B cell (primary cell): ENCODE results near the gene PRKCG. TPM values are rescaled to one million over a fixed set of nuclear protein-coding genes. Genes with fewer than 3 reads are reported as not detected.
"Not testable (repeated sequence)": the region's sequence is repeated elsewhere in the genome, so short reads cannot be mapped to it uniquely, and the experiment has no call there.

Source experiments
- ATAC-seq: fragments of 200-7000 bp; cut with Tn5 transposase; one replicate; pipeline ENCODE4 v1.10.0; 2021; ENCODE audit warnings: low read depth, mild to moderate bottlenecking, moderate number of reproducible peaks, moderate library complexity
- CTCF ChIA-PET: fragments of 350-600 bp; sonication (Branson Sonifier 250); formaldehyde crosslinking; loops from one replicate; lab custom pipeline; 2021; ENCODE audit warnings: antibody characterized with exemption, inconsistent platforms; lab: Charles Lee
- POLR2A ChIA-PET: fragments of 350-600 bp; sonication (Branson Sonifier 250); formaldehyde crosslinking; loops from one replicate; lab custom pipeline; 2021; ENCODE audit warnings: antibody characterized with exemption; lab: Charles Lee
- DNase-seq: peaks from one replicate; pipeline ENCODE4 v3.0.0; 2013
- H2AFZ ChIP-seq: 2 replicates; pipeline ENCODE4 v1.6.1; 2012; ENCODE audit warnings: mild to moderate bottlenecking, low read depth, low read length; ENCODE audit not compliant: insufficient read depth, poor library complexity, severe bottlenecking
- H3K27ac ChIP-seq, 2 donors: 1 replicate in 1 of 2; 2 replicates in 1 of 2; pipeline ENCODE4 v1.5.1; 2012 to 2013; ENCODE audit warnings: low read length in 2 of 2, mild to moderate bottlenecking in 2 of 2, moderate library complexity in 1 of 2
- H3K27me3 ChIP-seq, 4 experiments: fragments of 200-600 bp in 1 of 4; sonication (generic) in 1 of 4; replicated peaks in 1 of 4; 1 replicate in 2 of 4; 2 replicates in 2 of 4; pipeline versions ENCODE4 v1.6.1 to v1.7.0; 2013 to 2016; ENCODE audit warnings: low read length in 3 of 4, mild to moderate bottlenecking in 2 of 4, mixed read lengths in 1 of 4, moderate library complexity in 1 of 4; ENCODE audit not compliant: insufficient read depth in 4 of 4, control insufficient read depth in 3 of 4; ENCODE audit errors: control extremely low read depth in 1 of 4
- H3K36me3 ChIP-seq, 2 experiments: replicated peaks in 1 of 2; 1 replicate in 1 of 2; 2 replicates in 1 of 2; pipeline versions ENCODE4 v1.6.1 to v1.7.1; 2013; ENCODE audit warnings: low read length in 1 of 2; ENCODE audit not compliant: insufficient read depth in 2 of 2, control insufficient read depth in 1 of 2; ENCODE audit errors: control extremely low read depth in 1 of 2, extremely low read depth in 1 of 2
- H3K4me1 ChIP-seq, 2 donors: fragments of 200-600 bp in 1 of 2; sonication (generic) in 1 of 2; 1 replicate in 1 of 2; 2 replicates in 1 of 2; pipeline versions ENCODE4 v1.5.1 to v1.6.1; 2013 to 2017; ENCODE audit warnings: low read length in 2 of 2; ENCODE audit not compliant: control insufficient read depth in 2 of 2, insufficient read depth in 2 of 2
- H3K4me2 ChIP-seq: replicated peaks from 2 replicates; pipeline ENCODE3; 2012; ENCODE audit warnings: mild to moderate bottlenecking, low read depth, low read length; ENCODE audit not compliant: poor library complexity, severe bottlenecking
- H3K4me3 ChIP-seq, 5 experiments: fragments of 200-600 bp in 1 of 5; sonication (generic) in 1 of 5; 1 replicate in 3 of 5; 2 replicates in 2 of 5; pipeline versions ENCODE4 v1.5.1 to v1.7.0; 2011 to 2016; ENCODE audit warnings: low read length in 4 of 5, mild to moderate bottlenecking in 4 of 5, low read depth in 2 of 5, control low read depth in 1 of 5, moderate library complexity in 1 of 5; ENCODE audit not compliant: insufficient read depth in 1 of 5; ENCODE audit errors: control extremely low read depth in 1 of 5, extremely low read depth in 1 of 5
- H3K79me2 ChIP-seq: fragments of 200-600 bp; sonication (generic); one replicate; pipeline ENCODE4 v1.6.0; 2016; ENCODE audit warnings: low read length; ENCODE audit not compliant: control insufficient read depth, insufficient read depth
- H3K9ac ChIP-seq: fragments of 200-600 bp; sonication (generic); 2 replicates; pipeline ENCODE4 v1.6.1; 2017; ENCODE audit warnings: mild to moderate bottlenecking, low read length, moderate library complexity
- H3K9me3 ChIP-seq, 3 donors: one replicate each; pipeline versions ENCODE4 v1.6.1 to v1.7.1; 2013; ENCODE audit warnings: low read length in 2 of 3; ENCODE audit not compliant: control insufficient read depth in 2 of 3, insufficient read depth in 1 of 3; ENCODE audit errors: control extremely low read depth in 1 of 3
- H4K20me1 ChIP-seq: 2 replicates; pipeline ENCODE4 v1.6.0; 2012; ENCODE audit warnings: mild to moderate bottlenecking, low read length; ENCODE audit not compliant: insufficient read depth, control insufficient read depth, poor library complexity, severe bottlenecking
- H3K27ac Mint-ChIP-seq: one replicate; pipeline ENCODE4 v1.8.0; 2021; ENCODE audit warnings: mixed read lengths
- H3K27me3 Mint-ChIP-seq: one replicate; pipeline ENCODE4 v1.8.0; 2021; ENCODE audit warnings: mixed read lengths
- H3K4me1 Mint-ChIP-seq: one replicate; pipeline ENCODE4 v1.8.0; 2021; ENCODE audit warnings: mixed read lengths
- H3K4me3 Mint-ChIP-seq: one replicate; pipeline ENCODE4 v1.8.0; 2021; ENCODE audit warnings: mixed read lengths
- H3K9me3 Mint-ChIP-seq: one replicate; pipeline ENCODE4 v1.8.0; 2022; ENCODE audit warnings: mixed read lengths; ENCODE audit not compliant: insufficient read depth
- EZH2 ChIP-seq: IDR thresholded peaks from 2 replicates; pipeline ENCODE4 v1.6.1; 2012; ENCODE audit warnings: borderline replicate concordance, low read depth, mild to moderate bottlenecking, moderate library complexity, low read length; ENCODE audit not compliant: insufficient read depth, poor library complexity, severe bottlenecking
- WGBS: methylation state at CpG from one replicate; pipeline ENCODE4 v1.1.5; 2013; ENCODE audit warnings: missing lambda C conversion rate; ENCODE audit not compliant: insufficient coverage; 5-methylcytosine and 5-hydroxymethylcytosine counted together
- intact Hi-C: fragments of 100-400 bp; cut with micrococcal nuclease; formaldehyde crosslinking; loops from one replicate; pipeline ENCODE4 v1.10.0; 2022
- polyA plus RNA-seq: library from polyadenylated mRNA; depleted of rRNA; stranded (reverse); fragments of >200 nt; gene quantifications from 2 replicates; pipeline ENCODE4 v1.2.3, GENCODE V29; 2012
- total RNA-seq, 2 donors: library from RNA; stranded (reverse); fragments of 120-200 nt in 1 of 2; gene quantifications; 1 replicate in 1 of 2; 2 replicates in 1 of 2; pipeline versions ENCODE4 v1.2.3 to v1.2.4, GENCODE V29; 2013 to 2022
- TF ChIP-seq, protein P1 (sequence below): fragments of 200-600 bp; IDR thresholded peaks from one replicate; pipeline ENCODE4 v1.8.0; 2022; ENCODE audit warnings: antibody characterized with exemption, mild to moderate bottlenecking

PRKCG gene
- total and polyA plus RNA-seq, 2 donors (not counting 1 experiment from before 2014, with no cell fraction given) = 0.31 TPM; not detected in 1

DNA sequence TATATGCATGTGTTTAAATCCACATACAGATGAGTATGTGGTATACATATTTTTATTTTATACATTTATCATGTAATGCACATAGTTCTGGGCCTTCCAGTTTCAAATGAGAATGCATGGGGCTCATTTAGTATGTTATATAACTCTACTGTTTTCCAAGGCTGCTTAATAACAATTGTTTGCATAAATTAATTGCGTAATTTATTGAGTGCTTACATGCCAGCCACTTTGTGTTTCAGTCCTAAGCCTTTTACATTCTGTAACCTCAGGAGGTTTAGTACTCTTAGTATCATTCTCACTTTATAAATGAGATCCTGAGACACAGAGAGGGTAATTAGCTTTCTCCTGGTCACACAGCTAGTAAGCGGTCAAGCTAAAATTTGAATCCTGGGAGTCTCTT lies 64.0 kb downstream of the PRKCG start:
- Histone ChIP-seq H4K20me1 (no peaks in the 10 kb centered on the region), H3K9ac (no peak overlapping the region), H3K4me2 (no peak overlapping the region), H3K4me3 (no peak overlapping the region), H3K4me1 (no peaks in the 10 kb centered on the region), H2AFZ (no peak overlapping the region), H3K27ac (no peak overlapping the region), H3K79me2 (no peaks in the 10 kb centered on the region), H3K9me3 (peaks cover 0 to 22% (median 0%) of the 10 kb centered on the region in 3 donors), H3K36me3 (no peaks in the 10 kb centered on the region), H3K27me3 (peaks cover 0 to 31% (median 5%) of the 10 kb centered on the region in 4 experiments)
- peaks cover 34% of the 10 kb centered on the region for H3K27me3 Mint-ChIP-seq
- no CpG with 5 or more reads among the region's 2 CpGs for WGBS
- no peaks in the 10 kb centered on the region for H3K4me1 Mint-ChIP-seq
- H3K27ac Mint-ChIP-seq = no peak overlapping the region
- ATAC-seq (no peak), DNase-seq (no peak)
- intact Hi-C loops = no loop called here
- ChIA-PET CTCF (interaction anchor here (0.7 kb wide), 1 partner anchor 107 kb away, joined by 3 read pairs; no protein-coding TSS in a partner anchor), POLR2A (no interaction called here)
- H3K9me3 Mint-ChIP-seq = no peaks in the 10 kb centered on the region
- H3K4me3 Mint-ChIP-seq = no peak overlapping the region
- TF ChIP-seq EZH2 = no peak
- TF ChIP-seq, protein P1, sequence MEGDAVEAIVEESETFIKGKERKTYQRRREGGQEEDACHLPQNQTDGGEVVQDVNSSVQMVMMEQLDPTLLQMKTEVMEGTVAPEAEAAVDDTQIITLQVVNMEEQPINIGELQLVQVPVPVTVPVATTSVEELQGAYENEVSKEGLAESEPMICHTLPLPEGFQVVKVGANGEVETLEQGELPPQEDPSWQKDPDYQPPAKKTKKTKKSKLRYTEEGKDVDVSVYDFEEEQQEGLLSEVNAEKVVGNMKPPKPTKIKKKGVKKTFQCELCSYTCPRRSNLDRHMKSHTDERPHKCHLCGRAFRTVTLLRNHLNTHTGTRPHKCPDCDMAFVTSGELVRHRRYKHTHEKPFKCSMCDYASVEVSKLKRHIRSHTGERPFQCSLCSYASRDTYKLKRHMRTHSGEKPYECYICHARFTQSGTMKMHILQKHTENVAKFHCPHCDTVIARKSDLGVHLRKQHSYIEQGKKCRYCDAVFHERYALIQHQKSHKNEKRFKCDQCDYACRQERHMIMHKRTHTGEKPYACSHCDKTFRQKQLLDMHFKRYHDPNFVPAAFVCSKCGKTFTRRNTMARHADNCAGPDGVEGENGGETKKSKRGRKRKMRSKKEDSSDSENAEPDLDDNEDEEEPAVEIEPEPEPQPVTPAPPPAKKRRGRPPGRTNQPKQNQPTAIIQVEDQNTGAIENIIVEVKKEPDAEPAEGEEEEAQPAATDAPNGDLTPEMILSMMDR = no peak

DNA sequence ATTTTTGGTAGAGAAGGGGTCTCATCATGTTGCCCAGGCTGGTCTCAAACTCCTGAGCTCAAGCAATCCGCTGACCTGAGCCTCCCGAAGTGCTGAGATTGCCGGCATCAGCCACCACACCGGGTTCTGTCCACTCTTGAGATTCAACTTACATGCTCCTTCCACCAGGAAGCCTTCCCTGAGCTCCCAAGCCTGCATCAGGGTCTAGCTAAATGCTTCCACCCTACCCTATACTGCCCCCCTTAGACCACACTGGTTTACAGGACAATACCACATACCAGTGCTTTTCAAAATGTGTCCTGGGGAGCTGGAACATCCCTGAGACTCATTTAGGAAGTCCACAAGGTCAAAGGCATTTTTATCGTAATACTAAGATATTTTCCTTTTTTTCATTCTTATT lies 65.6 kb downstream of the PRKCG start:
- TF ChIP-seq, protein P1 = no peak
- no peak for TF ChIP-seq EZH2
- WGBS = 75% methylated on average over 4 of the region's 5 CpGs
- no peak overlapping the region for H3K4me2 ChIP-seq
- Mint-ChIP-seq H3K4me1 (no peaks in the 10 kb centered on the region), H3K4me3 (no peak overlapping the region), H3K9me3 (no peaks in the 10 kb centered on the region), H3K27ac (no peak overlapping the region), H3K27me3 (peaks cover 39% of the 10 kb centered on the region)
- ChIA-PET POLR2A (interaction anchor here (0.6 kb wide), 1 partner anchor 552 kb away, joined by 3 read pairs; the partner anchor contains the start of gene ZNF765), CTCF (interaction anchor here (1.6 kb wide), 1 partner anchor 10 kb away, joined by 4 read pairs; no protein-coding TSS in a partner anchor)
- intact Hi-C loops = no loop called here
- H3K4me3 ChIP-seq = no peak overlapping the region
- no peak overlapping the region for H2AFZ ChIP-seq
- H3K4me1 ChIP-seq = no peaks in the 10 kb centered on the region
- DNase-seq (no peak), ATAC-seq (no peak)
- peaks cover 0 to 15% (median 2%) of the 10 kb centered on the region in 4 experiments for H3K27me3 ChIP-seq
- no peaks in the 10 kb centered on the region for H4K20me1 ChIP-seq
- no peaks in the 10 kb centered on the region for H3K36me3 ChIP-seq
- no peak overlapping the region for H3K9ac ChIP-seq
- no peak overlapping the region for H3K27ac ChIP-seq
- H3K9me3 ChIP-seq = peaks cover 0 to 12% (median 0%) of the 10 kb centered on the region in 3 donors
- H3K79me2 ChIP-seq = no peaks in the 10 kb centered on the region

DNA sequence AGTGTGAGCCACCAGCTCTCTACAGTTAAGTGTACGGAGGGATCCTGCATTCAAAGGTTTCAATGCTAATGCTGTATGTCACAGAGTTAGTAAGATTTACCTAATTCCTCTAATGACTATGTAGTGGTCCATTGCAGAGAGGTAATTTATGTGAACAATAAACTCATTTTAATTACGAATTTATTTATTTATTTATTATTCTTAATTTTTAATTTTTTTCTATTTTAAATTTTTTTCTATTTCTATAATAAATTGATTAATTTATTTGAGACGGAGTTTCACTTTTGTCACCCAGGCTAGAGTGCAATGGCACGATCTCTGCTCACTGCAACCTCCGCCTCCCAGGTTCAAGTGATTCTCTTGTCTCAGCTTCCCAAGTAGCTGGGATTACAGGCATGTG lies 66.6 kb downstream of the PRKCG start:
- H3K4me1 Mint-ChIP-seq, POLR2A ChIA-PET, H3K4me2 ChIP-seq, H3K4me3 Mint-ChIP-seq, H4K20me1 ChIP-seq, H3K9ac ChIP-seq, H3K9me3 Mint-ChIP-seq, ATAC-seq, H3K36me3 ChIP-seq, H3K79me2 ChIP-seq, H3K4me1 ChIP-seq, H2AFZ ChIP-seq, intact Hi-C loops, H3K27ac ChIP-seq, H3K4me3 ChIP-seq, H3K27ac Mint-ChIP-seq, DNase-seq: not testable (repeated sequence)
- Histone ChIP-seq H3K9me3 (peaks cover 0 to 13% (median 2%) of the 10 kb centered on the region in 3 donors), H3K27me3 (peaks cover 0 to 14% (median 0%) of the 10 kb centered on the region in 4 experiments)
- H3K27me3 Mint-ChIP-seq = peaks cover 32% of the 10 kb centered on the region
- WGBS = no CpG with 5 or more reads among the region's 5 CpGs
- CTCF ChIA-PET = interaction anchor here (1.6 kb wide), 1 partner anchor 11 kb away, joined by 4 read pairs; no protein-coding TSS in a partner anchor
